Measurements from ENCODE around the gene ESRRG. TPM values are rescaled to one million over a fixed set of nuclear protein-coding genes. Genes with fewer than 3 reads are reported as not detected.
A peak's percentile ranks its signal among the peaks of the same experiment; 100 is the strongest.

The ESRRG gene
- polyA plus RNA-seq, 4 donors: 2.4 to 9.5 (median 5.2) TPM

- peak in 1 of 2 donors; percentile 1 for DNase-seq
- H3K27ac ChIP-seq (ENCODE audit: low read depth in 1 of 3, low read length in 2 of 3): no peak overlapping the region
- WGBS, 3 donors: 47 to 80% (median 67%) methylated on average over 1 of the region's 1 CpG
Measured at GRCh38 chr1:216483672-216484401, 239.4 kb downstream of the ESRRG start.

GRCh38 chr1:216482620-216483019 lies 240.6 kb downstream of the ESRRG start:
- H3K36me3 ChIP-seq (ENCODE audit: control insufficient read depth in 3 of 3, insufficient read depth in 2 of 3, low read depth in 1 of 3, low read length in 3 of 3): no peaks in the 10 kb centered on the region
- DNase-seq: no peak
- no peak overlapping the region for H3K4me3 ChIP-seq (ENCODE audit: low read depth in 1 of 3, low read length in 3 of 3)
- H3K27me3 ChIP-seq (ENCODE audit: control insufficient read depth in 3 of 3, insufficient read depth in 3 of 3, low read length in 3 of 3): no peaks in the 10 kb centered on the region
- WGBS, 3 donors: 62 to 73% (median 69%) methylated on average over 3 of the region's 3 CpGs
- H3K9me3 ChIP-seq (ENCODE audit: control insufficient read depth in 2 of 2, insufficient read depth in 1 of 2, low read depth in 1 of 2, low read length in 1 of 2): no peaks in the 10 kb centered on the region
- no peaks in the 10 kb centered on the region for H3K4me1 ChIP-seq (ENCODE audit: control insufficient read depth in 3 of 3, insufficient read depth in 2 of 3, low read depth in 1 of 3, low read length in 2 of 3)
- no peak for FAIRE-seq
- no peak overlapping the region for H3K27ac ChIP-seq (ENCODE audit: low read depth in 1 of 3, low read length in 2 of 3)

More at GRCh38 chr1:216483672-216484401, 239.4 kb downstream of the ESRRG start:
- no peaks in the 10 kb centered on the region for H3K27me3 ChIP-seq (ENCODE audit: control insufficient read depth in 3 of 3, insufficient read depth in 3 of 3, low read length in 3 of 3)
- no peaks in the 10 kb centered on the region for H3K36me3 ChIP-seq (ENCODE audit: control insufficient read depth in 3 of 3, insufficient read depth in 2 of 3, low read depth in 1 of 3, low read length in 3 of 3)
- no peaks in the 10 kb centered on the region for H3K4me1 ChIP-seq (ENCODE audit: control insufficient read depth in 3 of 3, insufficient read depth in 2 of 3, low read depth in 1 of 3, low read length in 2 of 3)
- no peak for FAIRE-seq
- H3K4me3 ChIP-seq (ENCODE audit: low read depth in 1 of 3, low read length in 3 of 3): no peak overlapping the region
- H3K9me3 ChIP-seq (ENCODE audit: control insufficient read depth in 2 of 2, insufficient read depth in 1 of 2, low read depth in 1 of 2, low read length in 1 of 2): no peaks in the 10 kb centered on the region

GRCh38 chr1:216478238-216478637 lies 245.0 kb downstream of the ESRRG start:
- WGBS, 3 donors: 97 to 100% (median 97%) methylated on average over 8 of the region's 8 CpGs
- DNase-seq (no peak), FAIRE-seq (no peak)
- Histone ChIP-seq H3K27ac (ENCODE audit: low read depth in 1 of 3, low read length in 2 of 3) (no peak overlapping the region), H3K36me3 (ENCODE audit: control insufficient read depth in 3 of 3, insufficient read depth in 2 of 3, low read depth in 1 of 3, low read length in 3 of 3) (no peaks in the 10 kb centered on the region), H3K4me1 (ENCODE audit: control insufficient read depth in 3 of 3, insufficient read depth in 2 of 3, low read depth in 1 of 3, low read length in 2 of 3) (no peaks in the 10 kb centered on the region), H3K9me3 (ENCODE audit: control insufficient read depth in 2 of 2, insufficient read depth in 1 of 2, low read depth in 1 of 2, low read length in 1 of 2) (no peaks in the 10 kb centered on the region), H3K27me3 (ENCODE audit: control insufficient read depth in 3 of 3, insufficient read depth in 3 of 3, low read length in 3 of 3) (no peaks in the 10 kb centered on the region), H3K4me3 (ENCODE audit: low read depth in 1 of 3, low read length in 3 of 3) (no peak overlapping the region)

GRCh38 chr1:216476341-216476740 lies 246.9 kb downstream of the ESRRG start:
- 79 to 93% (median 89%) methylated on average over 1 of the region's 1 CpG for WGBS, 3 donors
- Histone ChIP-seq H3K4me3 (ENCODE audit: low read depth in 1 of 3, low read length in 3 of 3) (no peak overlapping the region), H3K9me3 (ENCODE audit: control insufficient read depth in 2 of 2, insufficient read depth in 1 of 2, low read depth in 1 of 2, low read length in 1 of 2) (no peaks in the 10 kb centered on the region), H3K27ac (ENCODE audit: low read depth in 1 of 3, low read length in 2 of 3) (no peak overlapping the region), H3K27me3 (ENCODE audit: control insufficient read depth in 3 of 3, insufficient read depth in 3 of 3, low read length in 3 of 3) (no peaks in the 10 kb centered on the region), H3K4me1 (ENCODE audit: control insufficient read depth in 3 of 3, insufficient read depth in 2 of 3, low read depth in 1 of 3, low read length in 2 of 3) (no peaks in the 10 kb centered on the region), H3K36me3 (ENCODE audit: control insufficient read depth in 3 of 3, insufficient read depth in 2 of 3, low read depth in 1 of 3, low read length in 3 of 3) (no peaks in the 10 kb centered on the region)
- no peak for FAIRE-seq
- no peak for DNase-seq

GRCh38 chr1:216475659-216476276 lies 247.5 kb downstream of the ESRRG start:
- 33 to 77% (median 67%) methylated on average over 1 of the region's 1 CpG for WGBS, 3 donors

GRCh38 chr1:216466162-216466801 lies 256.9 kb downstream of the ESRRG start:
- no peak overlapping the region for H3K4me3 ChIP-seq (ENCODE audit: low read depth in 1 of 3, low read length in 3 of 3)
- DNase-seq (no peak), FAIRE-seq (no peak)
- H3K9me3 ChIP-seq (ENCODE audit: control insufficient read depth in 2 of 2, insufficient read depth in 1 of 2, low read depth in 1 of 2, low read length in 1 of 2): no peaks in the 10 kb centered on the region
- no peaks in the 10 kb centered on the region for H3K27me3 ChIP-seq (ENCODE audit: control insufficient read depth in 3 of 3, insufficient read depth in 3 of 3, low read length in 3 of 3)
- 64 to 75% (median 73%) methylated on average over 3 of the region's 3 CpGs for WGBS, 3 donors
- no peak overlapping the region for H3K27ac ChIP-seq (ENCODE audit: low read depth in 1 of 3, low read length in 2 of 3)
- no peaks in the 10 kb centered on the region for H3K36me3 ChIP-seq (ENCODE audit: control insufficient read depth in 3 of 3, insufficient read depth in 2 of 3, low read depth in 1 of 3, low read length in 3 of 3)
- H3K4me1 ChIP-seq (ENCODE audit: control insufficient read depth in 3 of 3, insufficient read depth in 2 of 3, low read depth in 1 of 3, low read length in 2 of 3): no peaks in the 10 kb centered on the region

More at GRCh38 chr1:216475659-216476276, 247.5 kb downstream of the ESRRG start:
- Histone ChIP-seq H3K27ac (ENCODE audit: low read depth in 1 of 3, low read length in 2 of 3) (no peak overlapping the region), H3K27me3 (ENCODE audit: control insufficient read depth in 3 of 3, insufficient read depth in 3 of 3, low read length in 3 of 3) (no peaks in the 10 kb centered on the region), H3K4me1 (ENCODE audit: control insufficient read depth in 3 of 3, insufficient read depth in 2 of 3, low read depth in 1 of 3, low read length in 2 of 3) (no peaks in the 10 kb centered on the region), H3K9me3 (ENCODE audit: control insufficient read depth in 2 of 2, insufficient read depth in 1 of 2, low read depth in 1 of 2, low read length in 1 of 2) (no peaks in the 10 kb centered on the region), H3K4me3 (ENCODE audit: low read depth in 1 of 3, low read length in 3 of 3) (no peak overlapping the region), H3K36me3 (ENCODE audit: control insufficient read depth in 3 of 3, insufficient read depth in 2 of 3, low read depth in 1 of 3, low read length in 3 of 3) (no peaks in the 10 kb centered on the region)
- FAIRE-seq (no peak), DNase-seq (no peak)

- H3K4me1 ChIP-seq (ENCODE audit: control insufficient read depth in 3 of 3, insufficient read depth in 2 of 3, low read depth in 1 of 3, low read length in 2 of 3): no peaks in the 10 kb centered on the region
- no peaks in the 10 kb centered on the region for H3K36me3 ChIP-seq (ENCODE audit: control insufficient read depth in 3 of 3, insufficient read depth in 2 of 3, low read depth in 1 of 3, low read length in 3 of 3)
- whole genome bisulfite sequencing, 3 donors: 54 to 77% (median 63%) methylated on average over 1 of the region's 1 CpG
- no peak for FAIRE-seq
- no peak overlapping the region for H3K4me3 ChIP-seq (ENCODE audit: low read depth in 1 of 3, low read length in 3 of 3)
- H3K27me3 ChIP-seq (ENCODE audit: control insufficient read depth in 3 of 3, insufficient read depth in 3 of 3, low read length in 3 of 3): no peaks in the 10 kb centered on the region
- DNase-seq: no peak
- no peak overlapping the region for H3K27ac ChIP-seq (ENCODE audit: low read depth in 1 of 3, low read length in 2 of 3)
- H3K9me3 ChIP-seq (ENCODE audit: control insufficient read depth in 2 of 2, insufficient read depth in 1 of 2, low read depth in 1 of 2, low read length in 1 of 2): no peaks in the 10 kb centered on the region
Measured at GRCh38 chr1:216464489-216464888, 258.7 kb downstream of the ESRRG start.

GRCh38 chr1:216462066-216462775 lies 261.0 kb downstream of the ESRRG start:
- no peak for DNase-seq
- H3K27ac ChIP-seq (ENCODE audit: low read depth in 1 of 3, low read length in 2 of 3): no peak overlapping the region
- H3K36me3 ChIP-seq (ENCODE audit: control insufficient read depth in 3 of 3, insufficient read depth in 2 of 3, low read depth in 1 of 3, low read length in 3 of 3): no peaks in the 10 kb centered on the region
- no peaks in the 10 kb centered on the region for H3K9me3 ChIP-seq (ENCODE audit: control insufficient read depth in 2 of 2, insufficient read depth in 1 of 2, low read depth in 1 of 2, low read length in 1 of 2)
- no peak for FAIRE-seq
- 46 to 49% (median 47%) methylated on average over 3 of the region's 3 CpGs for WGBS, 3 donors
- H3K4me1 ChIP-seq (ENCODE audit: control insufficient read depth in 3 of 3, insufficient read depth in 2 of 3, low read depth in 1 of 3, low read length in 2 of 3): no peaks in the 10 kb centered on the region
- no peak overlapping the region for H3K4me3 ChIP-seq (ENCODE audit: low read depth in 1 of 3, low read length in 3 of 3)
- H3K27me3 ChIP-seq (ENCODE audit: control insufficient read depth in 3 of 3, insufficient read depth in 3 of 3, low read length in 3 of 3): no peaks in the 10 kb centered on the region
